ENCODE results near the gene ZNF507. TPM values are rescaled to one million over a fixed set of nuclear protein-coding genes. Genes with fewer than 3 reads are reported as not detected.

Gene ZNF507
- total RNA-seq, 1 donor from 2014 or later = 42.3 TPM

GRCh38 chr19:32355309-32355708 is 9.9 kb downstream of the ZNF507 start:
- Mint-ChIP-seq H3K9me3 (ENCODE audit: low read depth) (no peaks in the 10 kb centered on the region), H3K4me3 (ENCODE audit: low read depth) (no peak overlapping the region), H3K4me1 (ENCODE audit: low read depth) (peaks cover 27% of the 10 kb centered on the region), H3K27ac (no peak overlapping the region), H3K36me3 (ENCODE audit: insufficient read depth) (peaks cover 48% of the 10 kb centered on the region), H3K27me3 (no peaks in the 10 kb centered on the region)
- no peak for TF ChIP-seq CTCF (IDR thresholded peaks at IDR 0.05; ENCODE audit: unreplicated experiment)
- no peak for DNase-seq (ENCODE audit: low spot score, unreplicated experiment)

GRCh38 chr19:32357720-32358119 is 12.3 kb downstream of the ZNF507 start:
- Mint-ChIP-seq H3K9me3 (ENCODE audit: low read depth) (no peaks in the 10 kb centered on the region), H3K27ac (no peak overlapping the region), H3K36me3 (ENCODE audit: insufficient read depth) (peaks cover 52% of the 10 kb centered on the region), H3K4me3 (ENCODE audit: low read depth) (no peak overlapping the region), H3K27me3 (no peaks in the 10 kb centered on the region), H3K4me1 (ENCODE audit: low read depth) (peaks cover 7% of the 10 kb centered on the region)
- peak; percentile 39 for TF ChIP-seq CTCF (IDR thresholded peaks at IDR 0.05; ENCODE audit: unreplicated experiment)
- no peak for DNase-seq (ENCODE audit: low spot score, unreplicated experiment)

DNA sequence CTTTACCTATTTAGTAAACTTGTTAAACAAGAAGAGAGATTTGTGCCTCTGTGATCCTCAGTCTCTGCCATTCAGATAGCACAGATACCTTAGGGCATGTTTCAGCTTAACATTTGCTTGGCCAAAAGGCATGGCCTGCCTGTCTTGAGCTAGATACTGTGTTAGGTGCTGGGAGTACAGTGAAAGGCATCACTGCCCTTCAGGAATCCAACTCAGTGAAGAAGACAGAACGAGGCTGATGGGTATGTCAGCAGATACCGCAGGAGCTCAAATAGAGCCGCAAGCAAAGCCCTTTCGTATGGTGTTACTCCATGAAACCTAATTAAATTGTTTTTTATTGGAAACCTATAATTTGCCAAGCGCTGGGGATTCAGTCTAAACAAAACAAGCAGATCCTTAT is 12.9 kb downstream of the ZNF507 start:
- Mint-ChIP-seq H3K27me3 (no peaks in the 10 kb centered on the region), H3K36me3 (ENCODE audit: insufficient read depth) (peaks cover 47% of the 10 kb centered on the region), H3K4me1 (ENCODE audit: low read depth) (peaks cover 9% of the 10 kb centered on the region), H3K4me3 (ENCODE audit: low read depth) (no peak overlapping the region), H3K27ac (no peak overlapping the region), H3K9me3 (ENCODE audit: low read depth) (no peaks in the 10 kb centered on the region)
- no peak for DNase-seq (ENCODE audit: low spot score, unreplicated experiment)
- TF ChIP-seq CTCF (IDR thresholded peaks at IDR 0.05; ENCODE audit: unreplicated experiment) = no peak

- H3K27ac Mint-ChIP-seq = no peak overlapping the region
- no peaks in the 10 kb centered on the region for H3K9me3 Mint-ChIP-seq (ENCODE audit: low read depth)
- no peak overlapping the region for H3K4me3 Mint-ChIP-seq (ENCODE audit: low read depth)
- TF ChIP-seq CTCF (IDR thresholded peaks at IDR 0.05; ENCODE audit: unreplicated experiment) = no peak
- DNase-seq (ENCODE audit: low spot score, unreplicated experiment) = no peak
- no peaks in the 10 kb centered on the region for H3K27me3 Mint-ChIP-seq
- H3K36me3 Mint-ChIP-seq (ENCODE audit: insufficient read depth) = peaks cover 38% of the 10 kb centered on the region
- H3K4me1 Mint-ChIP-seq (ENCODE audit: low read depth) = peaks cover 8% of the 10 kb centered on the region
Measured at GRCh38 chr19:32359581-32359980, 14.2 kb downstream of the ZNF507 start.

DNA sequence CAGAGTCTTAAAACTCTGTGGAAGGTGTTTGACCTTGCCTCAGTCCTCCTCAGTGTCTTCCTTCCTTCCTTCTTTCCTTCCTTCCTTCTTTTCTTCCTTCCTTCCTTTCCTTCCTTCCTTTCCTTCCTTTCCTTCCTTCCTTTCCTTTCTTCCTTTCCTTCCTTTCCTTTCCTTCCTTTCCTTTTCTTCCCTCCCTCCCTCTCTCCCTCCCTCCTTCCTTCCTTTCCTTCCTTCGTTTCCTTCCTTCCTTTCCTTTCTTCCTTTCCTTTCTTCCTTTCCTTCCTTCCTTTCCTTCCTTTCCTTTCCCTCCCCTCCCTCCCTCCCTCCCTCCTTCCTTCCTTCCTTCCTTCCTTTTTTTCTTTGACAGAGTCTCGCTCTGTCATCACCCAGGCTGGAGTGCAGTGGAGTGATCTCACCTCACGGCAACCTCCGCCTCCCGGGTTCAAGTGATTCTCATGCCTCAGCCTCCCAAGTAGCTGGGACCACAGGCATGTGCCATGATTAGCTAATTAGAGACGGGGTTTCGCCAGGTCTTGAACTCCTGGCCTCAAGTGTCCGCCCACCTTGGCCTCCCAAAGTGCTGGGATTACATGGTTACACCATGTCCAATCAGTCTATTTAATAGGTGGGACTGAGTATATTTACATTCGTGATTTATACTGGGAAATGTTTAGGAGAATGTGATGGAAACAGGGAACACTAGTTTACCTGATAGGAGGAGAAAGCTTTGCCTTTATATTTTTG is 16.3 kb downstream of the ZNF507 start:
- H3K36me3 Mint-ChIP-seq (ENCODE audit: insufficient read depth) = peaks cover 36% of the 10 kb centered on the region
- H3K27ac Mint-ChIP-seq = peak overlapping the region; percentile 82
- H3K9me3 Mint-ChIP-seq (ENCODE audit: low read depth) = no peaks in the 10 kb centered on the region
- H3K4me1 Mint-ChIP-seq (ENCODE audit: low read depth) = peaks cover 5% of the 10 kb centered on the region
- no peaks in the 10 kb centered on the region for H3K27me3 Mint-ChIP-seq
- TF ChIP-seq CTCF (IDR thresholded peaks at IDR 0.05; ENCODE audit: unreplicated experiment) = no peak
- no peak for DNase-seq (ENCODE audit: low spot score, unreplicated experiment)
- H3K4me3 Mint-ChIP-seq (ENCODE audit: low read depth) = no peak overlapping the region
